Measurements from ENCODE around the gene SPDYA. TPM values are rescaled to one million over a fixed set of nuclear protein-coding genes. Genes with fewer than 3 reads are reported as not detected.

The SPDYA gene
- total RNA-seq, 4 donors from 2014 or later, result 0.35 to 0.80 TPM; not detected in 2

DNA sequence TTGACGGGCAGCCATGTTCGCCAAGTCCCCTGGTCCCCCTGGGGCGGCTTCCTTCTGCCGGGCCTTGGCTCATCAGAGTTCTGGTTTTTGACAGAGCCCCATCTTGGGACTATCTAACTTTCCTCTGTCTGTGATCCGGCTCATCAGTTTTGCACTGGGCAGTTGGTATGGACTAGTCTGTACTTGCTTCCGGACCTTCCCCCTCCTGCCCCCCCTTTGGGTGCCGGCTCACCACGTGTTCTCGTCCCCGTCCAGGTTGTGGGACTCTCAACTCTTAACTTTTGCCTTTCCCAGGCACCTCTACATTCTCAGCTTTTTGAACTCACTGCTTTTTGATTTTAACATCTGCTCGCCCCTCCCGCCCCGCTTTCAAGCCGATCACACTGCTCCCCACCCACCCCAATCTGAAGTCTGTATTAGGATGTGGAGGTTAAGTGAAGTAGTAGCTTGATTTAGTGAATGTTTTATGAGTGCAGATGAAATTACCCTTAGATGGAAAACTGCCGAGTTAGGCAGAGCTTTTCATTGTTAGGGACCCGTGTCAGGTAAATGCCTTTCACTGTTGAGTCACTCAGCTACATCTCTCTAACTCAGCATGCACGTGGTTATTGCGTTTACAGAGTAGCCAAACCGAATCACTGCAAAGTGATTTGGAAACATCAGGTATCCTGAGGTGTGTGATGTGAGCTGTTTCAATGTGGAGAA is 84.7 kb downstream of the SPDYA start:
- DNase-seq, result peak in 1 of 3 donors; percentile 56
- Histone ChIP-seq H3K36me3 (no peaks in the 10 kb centered on the region), H3K27me3 (no peaks in the 10 kb centered on the region), H3K9me3 (no peaks in the 10 kb centered on the region), H3K27ac (peak overlapping the region; percentile 73 to 88 (median 86)), H3K4me3 (peak overlapping the region; percentile 76 to 100 (median 96)), H3K4me1 (peaks cover 0 to 28% (median 8%) of the 10 kb centered on the region in 4 donors)
- TF ChIP-seq, protein P1, sequence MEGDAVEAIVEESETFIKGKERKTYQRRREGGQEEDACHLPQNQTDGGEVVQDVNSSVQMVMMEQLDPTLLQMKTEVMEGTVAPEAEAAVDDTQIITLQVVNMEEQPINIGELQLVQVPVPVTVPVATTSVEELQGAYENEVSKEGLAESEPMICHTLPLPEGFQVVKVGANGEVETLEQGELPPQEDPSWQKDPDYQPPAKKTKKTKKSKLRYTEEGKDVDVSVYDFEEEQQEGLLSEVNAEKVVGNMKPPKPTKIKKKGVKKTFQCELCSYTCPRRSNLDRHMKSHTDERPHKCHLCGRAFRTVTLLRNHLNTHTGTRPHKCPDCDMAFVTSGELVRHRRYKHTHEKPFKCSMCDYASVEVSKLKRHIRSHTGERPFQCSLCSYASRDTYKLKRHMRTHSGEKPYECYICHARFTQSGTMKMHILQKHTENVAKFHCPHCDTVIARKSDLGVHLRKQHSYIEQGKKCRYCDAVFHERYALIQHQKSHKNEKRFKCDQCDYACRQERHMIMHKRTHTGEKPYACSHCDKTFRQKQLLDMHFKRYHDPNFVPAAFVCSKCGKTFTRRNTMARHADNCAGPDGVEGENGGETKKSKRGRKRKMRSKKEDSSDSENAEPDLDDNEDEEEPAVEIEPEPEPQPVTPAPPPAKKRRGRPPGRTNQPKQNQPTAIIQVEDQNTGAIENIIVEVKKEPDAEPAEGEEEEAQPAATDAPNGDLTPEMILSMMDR (IDR thresholded peaks at IDR 0.05), result no peak
- TF ChIP-seq POLR2A (IDR thresholded peaks at IDR 0.05), result no peak

DNA sequence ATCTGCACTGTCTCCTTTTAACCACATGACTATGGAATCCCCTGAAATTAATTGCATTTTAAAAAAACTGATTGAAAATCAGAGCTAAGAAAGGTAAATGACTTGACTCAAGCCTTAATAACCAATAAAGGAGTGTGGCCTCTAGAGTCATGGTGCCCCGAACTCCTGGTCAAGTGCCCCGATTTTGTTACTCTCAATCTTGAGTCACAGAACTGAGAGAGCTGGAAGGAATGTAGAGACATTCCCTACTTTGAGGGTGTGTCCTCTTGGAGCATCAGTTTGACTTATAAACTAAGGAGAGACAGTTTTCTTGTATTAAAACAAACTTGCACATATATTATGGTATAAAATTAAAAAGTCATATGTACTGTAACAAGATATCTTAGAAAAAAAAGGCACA is 86.3 kb downstream of the SPDYA start:
- no peaks in the 10 kb centered on the region for H3K9me3 ChIP-seq
- no peaks in the 10 kb centered on the region for H3K27me3 ChIP-seq
- H3K36me3 ChIP-seq, result peaks cover 0 to under 1% (median 0%) of the 10 kb centered on the region in 3 donors
- no peak overlapping the region for H3K4me3 ChIP-seq
- DNase-seq, result no peak
- H3K4me1 ChIP-seq, result peaks cover 0 to 28% (median 8%) of the 10 kb centered on the region in 4 donors
- H3K27ac ChIP-seq, result no peak overlapping the region
- TF ChIP-seq, protein P1 (IDR thresholded peaks at IDR 0.05), result no peak
- TF ChIP-seq POLR2A (IDR thresholded peaks at IDR 0.05), result no peak

DNA sequence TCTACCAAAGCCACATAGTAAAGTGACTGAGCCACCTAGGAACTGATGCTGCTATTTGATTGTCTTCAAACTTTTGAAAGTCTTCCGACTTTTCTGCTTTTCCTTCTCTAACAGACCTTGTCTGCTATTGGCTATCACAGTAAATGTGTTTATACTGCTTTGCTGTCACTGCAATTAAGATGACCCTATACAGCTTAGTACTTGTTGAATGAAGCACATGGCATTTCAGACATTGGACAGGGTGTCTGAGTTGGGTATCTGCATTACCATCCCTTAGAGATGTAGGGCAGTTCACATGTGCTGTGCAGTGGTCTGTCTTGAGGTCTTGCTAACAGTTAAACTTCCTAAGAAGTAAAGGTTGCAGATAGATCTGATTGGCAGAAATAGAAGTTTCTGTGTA is 87.4 kb downstream of the SPDYA start:
- no peak for TF ChIP-seq POLR2A (IDR thresholded peaks at IDR 0.05)
- TF ChIP-seq, protein P1 (IDR thresholded peaks at IDR 0.05), result no peak
- Histone ChIP-seq H3K36me3 (peaks cover 0 to 10% (median 0%) of the 10 kb centered on the region in 3 donors), H3K4me3 (no peak overlapping the region), H3K27me3 (no peaks in the 10 kb centered on the region), H3K27ac (no peak overlapping the region), H3K9me3 (no peaks in the 10 kb centered on the region), H3K4me1 (peaks cover 0 to 28% (median 8%) of the 10 kb centered on the region in 4 donors)
- DNase-seq, result no peak

Other genes starting within 250 kb of the SPDYA start
- 100 to 1,000 TPM in 3 of 4 donors, 10 to 100 TPM in 1; 92.8 to 200 (median 123) TPM for gene PPP1CB, start 59.0 kb upstream of the SPDYA start, total RNA-seq
- 10 to 100 TPM; 12.6 to 19.0 (median 16.6) TPM for gene TRMT61B, start 59.5 kb downstream of the SPDYA start, total RNA-seq
- gene WDR43, start 83.8 kb downstream of the SPDYA start, total RNA-seq, result 10 to 100 TPM; 17.4 to 98.2 (median 24.4) TPM
- 1 to 10 TPM in 1 of 4 donors, under 1 TPM in 3; under 0.01 to 1.1 (median 0.22) TPM for gene TOGARAM2, start 170.5 kb downstream of the SPDYA start, total RNA-seq